Amniotic epithelial cell (primary cell): ENCODE data around the gene CELSR2.

Experiments used
- DNase-seq: peaks from one replicate; pipeline ENCODE4 v3.0.0-alpha.2; 2010; ENCODE audit warnings: low read depth

Gene CELSR2

GRCh38 chr1:109252167-109252892, 3.0 kb downstream of the CELSR2 start:
- no peak for DNase-seq

- DNase-seq, result no peak
These were observed 3.8 kb downstream of the CELSR2 start for GRCh38 chr1:109252893-109253802.

- DNase-seq, result no peak
These were observed 4.7 kb downstream of the CELSR2 start for GRCh38 chr1:109253803-109254620.

GRCh38 chr1:109254621-109255096, 5.3 kb downstream of the CELSR2 start:
- DNase-seq, result no peak

GRCh38 chr1:109255097-109255651, 5.8 kb downstream of the CELSR2 start:
- no peak for DNase-seq

- no peak for DNase-seq
These were observed 6.3 kb downstream of the CELSR2 start for GRCh38 chr1:109255678-109256077.

- DNase-seq, result no peak
These were observed 6.7 kb downstream of the CELSR2 start for GRCh38 chr1:109256085-109256484.

- DNase-seq, result no peak
These were observed 7.8 kb downstream of the CELSR2 start for GRCh38 chr1:109256971-109257681.

- no peak for DNase-seq
These were observed 8.5 kb downstream of the CELSR2 start for GRCh38 chr1:109257682-109258421.

- no peak for DNase-seq
These were observed 9.4 kb downstream of the CELSR2 start for GRCh38 chr1:109258481-109259466.

GRCh38 chr1:109259674-109260557, 10.6 kb downstream of the CELSR2 start:
- DNase-seq, result no peak

GRCh38 chr1:109261006-109261405, 11.7 kb downstream of the CELSR2 start:
- no peak for DNase-seq

GRCh38 chr1:109261578-109261977, 12.2 kb downstream of the CELSR2 start:
- no peak for DNase-seq

- DNase-seq, result no peak
These were observed 13.1 kb downstream of the CELSR2 start for GRCh38 chr1:109262231-109263055.

- no peak for DNase-seq
These were observed 13.9 kb downstream of the CELSR2 start for GRCh38 chr1:109263234-109263596.

GRCh38 chr1:109263597-109264378, 14.4 kb downstream of the CELSR2 start:
- DNase-seq, result peak; percentile 67

- no peak for DNase-seq
These were observed 15.0 kb downstream of the CELSR2 start for GRCh38 chr1:109264379-109264755.
